GM18858 (cell line): Measurements from ENCODE around the gene PUS10.
"Not testable (repeated sequence)": the region's sequence is repeated elsewhere in the genome, so short reads cannot be mapped to it uniquely, and the experiment has no call there.

Source experiments
- ATAC-seq: cut with Tn5 transposase; IDR thresholded peaks from one replicate; pipeline ENCODE4 v1.9.1; 2021; ENCODE audit not compliant: unreplicated experiment

The PUS10 gene, protein sequence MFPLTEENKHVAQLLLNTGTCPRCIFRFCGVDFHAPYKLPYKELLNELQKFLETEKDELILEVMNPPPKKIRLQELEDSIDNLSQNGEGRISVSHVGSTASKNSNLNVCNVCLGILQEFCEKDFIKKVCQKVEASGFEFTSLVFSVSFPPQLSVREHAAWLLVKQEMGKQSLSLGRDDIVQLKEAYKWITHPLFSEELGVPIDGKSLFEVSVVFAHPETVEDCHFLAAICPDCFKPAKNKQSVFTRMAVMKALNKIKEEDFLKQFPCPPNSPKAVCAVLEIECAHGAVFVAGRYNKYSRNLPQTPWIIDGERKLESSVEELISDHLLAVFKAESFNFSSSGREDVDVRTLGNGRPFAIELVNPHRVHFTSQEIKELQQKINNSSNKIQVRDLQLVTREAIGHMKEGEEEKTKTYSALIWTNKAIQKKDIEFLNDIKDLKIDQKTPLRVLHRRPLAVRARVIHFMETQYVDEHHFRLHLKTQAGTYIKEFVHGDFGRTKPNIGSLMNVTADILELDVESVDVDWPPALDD

DNA sequence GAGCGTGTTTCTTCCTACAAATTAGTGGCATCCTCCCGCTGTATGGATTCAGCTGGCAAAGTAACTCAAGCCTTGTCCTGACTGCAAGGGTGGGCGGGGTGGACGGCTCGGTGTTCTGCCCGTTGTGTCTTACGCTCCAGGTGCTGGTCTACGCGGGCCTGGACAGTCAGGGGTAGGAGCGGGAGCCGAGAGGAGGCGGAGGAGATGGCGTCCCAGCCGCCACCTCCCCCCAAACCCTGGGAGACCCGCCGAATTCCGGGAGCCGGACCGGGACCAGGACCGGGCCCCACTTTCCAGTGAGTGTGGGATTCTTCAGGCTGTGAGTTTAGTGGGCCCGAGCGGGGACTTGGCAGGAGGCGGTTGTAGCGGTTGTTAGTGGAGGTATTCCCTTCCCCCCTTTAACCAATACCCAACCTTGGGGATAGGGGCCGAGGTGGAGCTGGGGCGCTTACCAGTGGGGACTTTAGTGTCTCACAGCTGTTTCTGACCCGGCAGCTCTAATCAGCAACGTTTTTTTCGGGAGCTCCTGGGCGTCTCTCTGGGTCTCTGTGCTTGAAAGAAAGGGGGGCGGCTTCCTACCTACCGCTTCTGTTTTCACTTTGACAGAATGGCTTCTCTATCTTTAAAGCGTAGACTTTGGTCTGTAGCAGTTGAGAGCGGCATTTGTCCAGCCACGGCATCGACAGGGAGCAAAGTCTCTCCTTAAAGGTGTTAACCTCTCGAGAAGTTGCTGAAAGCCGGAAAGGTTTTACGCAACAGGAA, at the start of gene PUS10, which contains the start of gene PEX13:
Gene PUS10, minus strand, starts transcription at position 700 of the 762 bp plus-strand sequence. CDS start 6,365 bp downstream, outside the sequence.
Gene PEX13, plus strand, starts transcription at position 165 of the 762 bp plus-strand sequence. Its CDS starts 40 bp downstream, at position 205.
- ATAC-seq, result peak; percentile 48

DNA sequence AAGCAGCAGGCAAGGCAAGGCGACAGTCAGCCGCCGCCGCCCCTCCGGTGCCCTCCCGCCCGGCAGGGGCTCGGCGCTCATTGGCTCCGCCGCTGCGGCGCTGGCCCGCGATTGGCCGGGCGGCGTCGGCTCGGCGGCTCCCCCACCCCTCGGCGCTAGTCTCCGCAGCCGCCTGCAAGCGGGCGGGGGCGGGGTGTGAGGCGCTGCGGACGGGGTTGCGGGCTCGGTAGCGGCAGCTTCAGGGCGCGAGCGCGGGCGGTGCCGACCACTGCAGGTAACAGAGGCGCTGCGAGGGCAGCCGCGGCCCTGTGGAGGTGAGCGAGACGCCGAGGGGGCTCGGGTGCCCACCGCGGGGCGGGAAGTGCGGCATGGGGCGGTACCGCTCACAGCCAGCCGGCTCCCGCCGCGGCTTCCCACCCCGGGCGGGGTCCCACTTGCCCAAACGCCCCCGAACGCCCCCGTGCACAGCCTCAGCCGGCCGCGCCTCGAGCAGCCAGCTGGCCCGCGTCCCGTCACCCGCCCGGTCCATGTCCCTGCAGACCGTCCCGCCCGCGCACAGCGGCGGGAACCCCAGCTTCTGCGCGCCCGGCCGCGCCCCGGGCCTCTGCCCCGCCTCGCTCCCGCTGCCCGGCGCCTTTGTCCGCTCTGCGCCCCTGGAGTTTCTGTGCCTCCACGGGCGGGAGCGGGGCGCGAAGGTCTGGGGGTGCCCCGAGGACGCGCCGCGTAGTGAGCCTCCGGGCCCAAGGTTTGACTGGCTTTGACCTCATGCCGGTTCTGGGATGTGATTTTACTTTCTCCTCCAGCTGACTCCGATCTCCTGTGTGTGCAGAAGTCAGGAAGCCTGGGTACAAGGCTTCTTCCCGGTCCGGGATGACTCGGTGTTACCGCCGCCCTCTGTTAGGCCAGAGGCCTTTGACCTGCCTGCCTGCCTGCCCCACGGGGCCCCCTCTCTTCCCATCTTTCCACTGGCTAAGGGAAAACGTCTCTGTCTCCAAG, 48.0 kb upstream of the PUS10 start, which contains the start of gene SANBR:
Gene SANBR, plus strand, starts transcription at position 158 of the 996 bp plus-strand sequence. CDS start 4,480 bp downstream, outside the sequence.
- peak; percentile 95 for ATAC-seq

DNA sequence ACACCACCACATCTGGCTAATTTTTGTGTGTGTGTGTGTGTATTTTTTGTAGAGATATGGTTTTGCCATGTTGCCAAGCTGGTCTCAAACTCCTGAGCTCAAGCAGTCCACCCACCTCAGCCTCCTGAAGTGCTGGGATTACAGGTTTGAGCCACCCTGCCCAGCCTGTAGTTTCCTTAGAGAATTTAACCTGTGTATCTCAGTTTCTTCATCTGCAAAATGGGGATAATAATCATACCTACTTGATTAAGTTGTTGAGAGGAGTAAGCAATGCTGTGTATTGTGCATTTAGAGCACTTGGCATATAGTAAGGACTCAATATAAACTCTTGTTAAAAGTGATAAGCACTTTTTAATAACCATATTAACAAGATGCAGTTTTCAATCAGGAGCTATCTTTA, 41.3 kb upstream of the PUS10 start:
- no peak for ATAC-seq

DNA sequence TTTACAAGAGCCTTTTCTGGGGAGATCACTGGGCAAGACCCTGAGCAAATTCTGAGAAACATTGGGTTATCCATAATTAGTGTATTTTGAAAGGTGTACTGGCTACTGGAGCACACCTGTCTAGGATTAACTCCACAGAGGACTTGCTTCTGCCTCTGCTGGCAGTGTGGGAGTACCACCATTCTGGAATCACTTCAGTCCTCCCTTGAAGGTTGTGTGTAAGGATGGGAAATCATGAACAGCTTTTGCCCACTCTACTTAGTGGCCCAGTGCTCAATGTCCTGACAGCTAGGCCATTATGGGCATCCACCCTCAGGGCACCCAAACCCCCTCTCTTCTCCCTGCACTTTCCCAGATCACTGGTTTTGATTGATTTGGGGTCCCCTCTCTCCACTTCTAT, 39.5 kb upstream of the PUS10 start:
- no peak for ATAC-seq

DNA sequence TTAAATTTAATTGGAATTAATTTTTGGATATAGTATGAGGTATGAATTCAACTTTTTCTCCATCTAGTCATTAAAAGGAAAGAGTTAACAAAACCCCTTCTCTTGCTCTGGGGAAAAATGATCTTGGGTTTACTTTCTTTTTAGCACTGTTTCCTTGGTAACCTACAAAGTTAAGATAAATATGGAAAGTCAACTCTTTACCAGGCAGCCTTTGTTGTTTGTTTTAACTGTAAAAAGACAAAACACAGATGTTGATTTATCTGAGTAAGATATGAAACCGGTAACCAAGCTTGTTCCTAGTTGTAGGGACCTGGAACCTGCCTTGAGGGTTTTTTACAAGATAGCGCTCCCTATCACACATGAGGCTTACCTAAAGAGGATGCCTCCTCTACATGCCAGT, 37.5 kb upstream of the PUS10 start:
- no peak for ATAC-seq

DNA sequence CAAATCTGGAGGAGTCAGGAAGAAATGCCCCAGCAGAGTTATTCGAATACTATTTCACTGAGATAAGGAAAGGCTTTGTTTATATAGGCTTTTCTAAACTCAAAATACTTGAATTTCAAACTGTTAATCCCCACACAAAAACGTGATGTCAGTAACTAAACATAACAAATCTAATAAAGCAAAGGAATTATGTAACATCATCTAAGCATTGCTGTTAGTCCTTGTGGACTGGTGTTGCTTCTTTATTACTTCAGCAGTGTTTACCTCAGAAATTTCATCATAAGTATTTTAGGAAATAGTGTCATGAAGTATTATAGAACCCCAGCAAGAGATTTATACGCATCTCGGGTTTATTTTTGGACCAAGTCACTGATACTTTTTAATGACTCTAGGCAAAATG, 27.9 kb upstream of the PUS10 start:
- ATAC-seq, result no peak

- no peak for ATAC-seq
Measured at GRCh38 chr2:61045226-61045625, 27.2 kb upstream of the PUS10 start.

- ATAC-seq, result no peak
Measured at GRCh38 chr2:61044636-61045035, 26.6 kb upstream of the PUS10 start.

GRCh38 chr2:61042807-61043206, 24.8 kb upstream of the PUS10 start:
- no peak for ATAC-seq

DNA sequence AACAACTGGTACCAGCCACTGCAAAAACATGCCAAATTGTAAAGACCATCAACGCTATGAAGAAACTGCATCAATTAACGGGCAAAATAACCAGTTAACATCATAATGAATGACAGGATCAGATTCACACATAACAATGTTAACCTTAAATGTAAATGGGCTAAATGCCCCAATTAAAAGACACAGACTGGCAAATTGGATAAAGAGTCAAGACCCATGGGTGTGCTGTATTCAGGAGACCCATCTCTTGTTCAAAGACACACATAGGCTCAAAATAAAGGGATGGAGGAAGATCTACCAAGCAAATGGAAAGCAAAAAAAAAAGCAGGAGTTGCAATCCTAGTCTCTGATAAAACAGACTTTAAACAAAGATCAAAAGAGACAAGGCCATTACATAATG, 18.6 kb upstream of the PUS10 start:
- ATAC-seq, result not testable (repeated sequence)

DNA sequence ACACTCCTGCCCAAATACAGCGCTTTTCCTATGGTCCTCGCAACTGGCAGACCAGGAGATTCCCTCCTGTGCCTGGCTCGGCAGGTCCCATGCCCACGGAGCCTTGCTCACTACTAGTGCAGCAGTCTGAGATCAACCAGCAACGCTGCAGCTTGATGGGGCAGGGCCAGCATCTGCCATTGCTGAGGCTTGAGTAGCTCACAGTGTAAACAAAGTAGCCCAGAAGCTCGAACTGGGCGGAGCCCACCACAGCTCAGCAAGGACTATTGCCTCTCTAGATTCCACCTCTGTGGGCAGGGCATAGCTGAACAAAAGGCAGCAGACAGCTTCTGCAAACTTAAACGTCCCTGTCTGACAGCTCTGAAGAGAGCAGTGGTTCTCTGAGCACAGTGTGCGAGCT, 16.5 kb upstream of the PUS10 start:
- ATAC-seq, result not testable (repeated sequence)

- no peak for ATAC-seq
Measured at GRCh38 chr2:61029533-61029932, 11.5 kb upstream of the PUS10 start.

- ATAC-seq, result no peak
Measured at GRCh38 chr2:61023670-61024069, 5.6 kb upstream of the PUS10 start.

DNA sequence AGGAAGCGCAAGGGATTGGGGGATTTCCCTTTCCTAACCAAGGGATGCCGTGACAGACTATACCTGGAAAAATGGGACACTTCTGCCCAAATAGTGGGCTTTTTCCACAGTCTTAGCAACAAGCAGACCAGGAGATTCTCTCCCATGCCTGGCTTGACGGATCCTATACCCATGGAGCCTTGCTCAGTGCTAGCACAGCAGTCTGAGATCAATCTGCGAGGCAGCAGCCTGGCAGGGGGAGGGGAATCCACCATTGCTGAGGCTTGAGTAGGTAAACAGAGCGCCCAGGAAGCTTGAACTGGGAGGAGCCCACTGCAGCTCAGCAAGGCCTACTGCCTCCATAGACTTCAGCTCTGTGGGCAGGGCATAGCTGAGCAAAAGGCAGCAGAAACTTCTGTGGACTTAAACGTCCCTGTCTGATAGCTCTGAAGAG, 3.2 kb upstream of the PUS10 start:
- no peak for ATAC-seq

DNA sequence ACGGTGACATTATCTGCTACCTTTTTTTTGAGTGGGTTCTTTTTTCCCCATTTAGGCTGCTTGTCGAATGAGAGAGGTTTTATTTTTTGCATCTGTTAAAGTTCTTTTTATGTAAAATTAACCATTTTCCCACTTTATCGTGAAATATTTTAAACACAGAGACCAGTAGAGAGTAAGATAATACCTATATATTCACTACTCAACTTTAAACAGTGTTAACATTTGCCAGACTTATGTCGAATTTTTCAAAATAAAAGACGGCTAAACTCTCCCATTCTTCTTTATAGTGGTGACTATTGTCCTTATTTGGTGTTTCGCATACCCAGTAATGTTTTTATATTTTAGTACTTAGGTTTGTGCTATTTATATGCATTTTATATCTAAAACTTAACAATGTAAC, 743 bp upstream of the PUS10 start:
- no peak for ATAC-seq

DNA sequence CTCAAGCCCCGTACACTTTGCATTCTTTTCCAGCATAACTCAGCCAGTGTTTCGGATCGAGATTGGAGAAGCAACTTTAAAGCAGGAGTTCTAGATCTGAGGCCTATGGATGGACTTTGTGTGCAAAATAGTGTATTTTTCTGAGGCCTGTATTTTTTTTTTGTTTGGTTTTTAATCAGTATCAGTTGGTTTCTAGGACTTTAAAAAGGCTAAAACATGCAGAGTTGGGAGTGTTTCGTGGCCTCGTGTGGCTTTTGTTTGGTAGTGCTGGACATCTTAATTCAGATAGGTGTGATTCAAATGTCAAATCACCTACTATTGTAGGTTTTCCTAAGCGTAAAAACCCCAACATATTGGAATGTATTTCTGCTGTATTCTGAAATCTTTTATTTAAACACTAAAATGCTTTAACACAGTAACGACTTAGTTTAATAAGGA, 282 bp upstream of the PUS10 start:
- peak; percentile 10 for ATAC-seq

DNA sequence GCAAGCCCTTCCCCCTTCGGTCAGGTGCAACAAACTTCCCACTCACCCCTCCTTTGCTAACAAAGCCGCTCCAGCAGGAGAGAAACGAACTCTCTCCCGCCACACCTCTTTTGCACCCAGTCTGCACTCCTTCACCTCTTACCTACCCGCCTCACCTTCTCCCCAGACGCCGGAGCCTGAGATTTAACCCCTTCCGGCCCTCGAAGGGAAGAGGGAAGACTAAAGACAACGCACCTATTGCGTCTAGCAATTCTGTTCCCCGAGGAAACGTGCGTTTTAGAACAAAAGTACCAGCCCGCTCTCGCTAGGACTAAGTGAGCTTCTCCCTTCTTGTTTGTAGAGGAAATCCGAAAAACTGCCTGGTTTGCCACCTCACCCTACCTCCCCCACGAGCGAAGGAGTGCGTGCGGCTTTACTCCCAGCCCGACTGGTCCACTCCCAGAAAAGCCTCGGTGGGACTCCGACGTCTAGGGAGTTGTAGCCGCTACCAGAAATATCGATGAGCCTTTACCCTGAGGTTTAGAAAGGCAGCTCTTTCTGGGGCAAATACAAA, 976 bp downstream of the PUS10 start:
- ATAC-seq, result peak; percentile 34

DNA sequence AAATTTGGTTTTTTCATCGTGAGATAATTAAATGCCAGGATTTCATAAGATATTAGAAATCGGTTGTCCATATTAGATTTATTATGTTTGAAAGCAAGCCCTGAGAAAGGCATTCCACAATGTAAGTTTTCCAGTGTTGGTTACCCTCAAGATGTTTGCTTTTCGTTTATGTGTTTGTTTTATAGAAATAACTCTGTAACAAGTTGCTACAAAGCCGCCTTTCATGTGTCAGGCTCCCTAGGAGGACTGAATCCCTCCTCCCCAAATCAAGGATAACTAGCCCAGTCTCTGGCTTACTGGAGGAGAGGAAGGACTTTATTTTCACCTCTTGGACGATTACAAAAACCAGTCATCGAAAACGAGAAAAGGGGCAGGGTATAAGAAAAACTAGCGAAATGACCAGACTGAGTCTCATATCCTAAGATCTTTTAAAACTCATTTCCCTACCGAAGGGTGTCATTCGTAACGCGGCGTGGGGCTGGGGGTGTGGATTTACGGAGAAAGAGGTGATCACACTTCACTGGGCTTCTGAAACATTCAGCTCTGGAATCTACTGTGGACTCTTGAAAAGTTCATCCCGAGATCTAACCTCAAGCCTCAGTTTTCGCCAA, 1.6 kb downstream of the PUS10 start:
- peak; percentile 17 for ATAC-seq

DNA sequence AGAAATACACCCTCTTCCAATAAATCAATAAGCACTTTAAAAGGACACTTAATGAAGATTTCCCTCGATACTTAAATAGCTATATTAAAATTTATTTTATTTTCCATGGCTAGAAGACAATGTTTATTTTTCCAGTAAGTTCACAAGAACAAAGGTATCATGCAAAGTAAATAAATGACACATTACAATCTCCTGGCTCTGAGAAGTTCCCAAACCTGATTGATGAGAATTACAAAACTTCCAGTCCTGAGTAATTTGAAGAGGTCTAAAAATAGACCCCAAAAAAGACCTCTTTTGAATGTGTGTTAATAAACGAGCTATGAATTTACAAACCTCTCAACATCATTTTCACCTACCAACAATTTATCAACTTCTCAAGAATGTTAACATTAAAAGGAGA, 2.1 kb downstream of the PUS10 start:
- ATAC-seq, result no peak

- ATAC-seq, result no peak
Measured at GRCh38 chr2:61014763-61015162, 3.3 kb downstream of the PUS10 start.
